ENCODE data around the gene DHRS12.
"Not testable (repeated sequence)": the region's sequence is repeated elsewhere in the genome, so short reads cannot be mapped to it uniquely, and the experiment has no call there.

Gene DHRS12

GRCh38 chr13:51837016-51837415, 33.1 kb upstream of the DHRS12 start:
- Histone ChIP-seq H3K4me3 (ENCODE audit: low read length) (no peak overlapping the region), H3K9me3 (ENCODE audit: low read length) (no peaks in the 10 kb centered on the region), H3K27me3 (ENCODE audit: insufficient read depth, low read length) (no peaks in the 10 kb centered on the region), H3K4me1 (ENCODE audit: insufficient read depth, low read length) (no peaks in the 10 kb centered on the region), H2AFZ (ENCODE audit: low read depth, low read length) (no peak overlapping the region), H3K36me3 (ENCODE audit: insufficient read depth, low read length) (no peaks in the 10 kb centered on the region)

GRCh38 chr13:51834581-51835171, 30.7 kb upstream of the DHRS12 start:
- Histone ChIP-seq H3K4me1 (ENCODE audit: insufficient read depth, low read length) (no peaks in the 10 kb centered on the region), H3K36me3 (ENCODE audit: insufficient read depth, low read length) (no peaks in the 10 kb centered on the region), H2AFZ (ENCODE audit: low read depth, low read length) (no peak overlapping the region), H3K4me3 (ENCODE audit: low read length) (no peak overlapping the region), H3K9me3 (ENCODE audit: low read length) (no peaks in the 10 kb centered on the region), H3K27me3 (ENCODE audit: insufficient read depth, low read length) (no peaks in the 10 kb centered on the region)

DNA sequence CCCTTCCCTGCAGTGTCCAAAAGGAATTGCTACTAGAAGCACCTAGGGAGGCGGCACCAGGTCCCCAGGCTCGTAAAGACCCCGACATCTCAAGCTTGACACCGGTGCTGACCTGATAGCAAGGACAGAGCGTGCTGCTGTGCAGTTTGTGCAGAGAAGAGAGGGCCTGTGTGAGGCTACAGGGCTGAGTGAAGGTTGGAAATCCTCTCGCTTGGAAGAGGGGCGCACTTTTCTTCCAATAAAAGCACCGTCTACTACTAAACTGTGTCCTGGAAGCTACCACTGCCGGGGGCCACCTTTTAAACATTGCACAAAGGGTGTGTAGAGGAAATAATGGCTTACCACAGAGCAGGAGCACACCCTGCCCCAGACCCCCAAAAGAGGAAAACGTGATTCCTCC, 30.0 kb upstream of the DHRS12 start:
- Histone ChIP-seq H3K4me1 (ENCODE audit: insufficient read depth, low read length) (no peaks in the 10 kb centered on the region), H3K4me3 (ENCODE audit: low read length) (no peak overlapping the region), H3K36me3 (ENCODE audit: insufficient read depth, low read length) (no peaks in the 10 kb centered on the region), H3K27me3 (ENCODE audit: insufficient read depth, low read length) (no peaks in the 10 kb centered on the region), H2AFZ (ENCODE audit: low read depth, low read length) (no peak overlapping the region), H3K9me3 (ENCODE audit: low read length) (no peaks in the 10 kb centered on the region)

- H3K9me3 ChIP-seq (ENCODE audit: low read length): no peaks in the 10 kb centered on the region
- no peaks in the 10 kb centered on the region for H3K4me1 ChIP-seq (ENCODE audit: insufficient read depth, low read length)
- H3K36me3 ChIP-seq (ENCODE audit: insufficient read depth, low read length): no peaks in the 10 kb centered on the region
- no peak overlapping the region for H2AFZ ChIP-seq (ENCODE audit: low read depth, low read length)
- peaks cover 7% of the 10 kb centered on the region for H3K27me3 ChIP-seq (ENCODE audit: insufficient read depth, low read length)
- no peak overlapping the region for H3K4me3 ChIP-seq (ENCODE audit: low read length)
Measured at GRCh38 chr13:51832471-51833152, 28.6 kb upstream of the DHRS12 start.

DNA sequence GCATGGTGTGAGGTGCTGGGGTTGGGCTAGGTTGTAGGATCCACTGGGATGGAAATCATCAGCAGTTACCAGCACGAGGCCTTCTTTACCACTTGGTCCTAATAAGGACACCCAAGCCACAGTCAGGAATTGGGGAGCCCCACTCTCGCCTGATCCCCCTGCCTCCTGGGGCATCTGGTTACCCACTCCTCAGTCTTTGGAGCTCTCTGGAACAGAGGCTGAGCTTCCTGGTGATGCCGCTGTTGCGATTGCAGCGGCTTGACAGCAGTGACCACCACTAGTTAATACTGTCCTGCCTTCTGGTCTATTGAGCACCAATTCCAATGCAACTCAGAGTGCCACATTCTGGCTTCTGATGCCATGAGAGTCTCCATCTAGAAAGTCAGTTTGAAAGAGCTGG, 27.6 kb upstream of the DHRS12 start:
- H3K27me3 ChIP-seq (ENCODE audit: insufficient read depth, low read length): peaks cover 13% of the 10 kb centered on the region

GRCh38 chr13:51829568-51829899, 25.6 kb upstream of the DHRS12 start:
- no peaks in the 10 kb centered on the region for H3K4me1 ChIP-seq (ENCODE audit: insufficient read depth, low read length)
- H3K9me3 ChIP-seq (ENCODE audit: low read length): no peaks in the 10 kb centered on the region
- H3K4me3 ChIP-seq (ENCODE audit: low read length): no peak overlapping the region
- H2AFZ ChIP-seq (ENCODE audit: low read depth, low read length): no peak overlapping the region
- H3K27me3 ChIP-seq (ENCODE audit: insufficient read depth, low read length): peaks cover 13% of the 10 kb centered on the region
- no peaks in the 10 kb centered on the region for H3K36me3 ChIP-seq (ENCODE audit: insufficient read depth, low read length)

More for the DNA sequence above, 27.6 kb upstream of the DHRS12 start:
- Histone ChIP-seq H3K4me3 (ENCODE audit: low read length) (no peak overlapping the region), H3K36me3 (ENCODE audit: insufficient read depth, low read length) (no peaks in the 10 kb centered on the region), H2AFZ (ENCODE audit: low read depth, low read length) (no peak overlapping the region), H3K9me3 (ENCODE audit: low read length) (no peaks in the 10 kb centered on the region), H3K4me1 (ENCODE audit: insufficient read depth, low read length) (no peaks in the 10 kb centered on the region)

DNA sequence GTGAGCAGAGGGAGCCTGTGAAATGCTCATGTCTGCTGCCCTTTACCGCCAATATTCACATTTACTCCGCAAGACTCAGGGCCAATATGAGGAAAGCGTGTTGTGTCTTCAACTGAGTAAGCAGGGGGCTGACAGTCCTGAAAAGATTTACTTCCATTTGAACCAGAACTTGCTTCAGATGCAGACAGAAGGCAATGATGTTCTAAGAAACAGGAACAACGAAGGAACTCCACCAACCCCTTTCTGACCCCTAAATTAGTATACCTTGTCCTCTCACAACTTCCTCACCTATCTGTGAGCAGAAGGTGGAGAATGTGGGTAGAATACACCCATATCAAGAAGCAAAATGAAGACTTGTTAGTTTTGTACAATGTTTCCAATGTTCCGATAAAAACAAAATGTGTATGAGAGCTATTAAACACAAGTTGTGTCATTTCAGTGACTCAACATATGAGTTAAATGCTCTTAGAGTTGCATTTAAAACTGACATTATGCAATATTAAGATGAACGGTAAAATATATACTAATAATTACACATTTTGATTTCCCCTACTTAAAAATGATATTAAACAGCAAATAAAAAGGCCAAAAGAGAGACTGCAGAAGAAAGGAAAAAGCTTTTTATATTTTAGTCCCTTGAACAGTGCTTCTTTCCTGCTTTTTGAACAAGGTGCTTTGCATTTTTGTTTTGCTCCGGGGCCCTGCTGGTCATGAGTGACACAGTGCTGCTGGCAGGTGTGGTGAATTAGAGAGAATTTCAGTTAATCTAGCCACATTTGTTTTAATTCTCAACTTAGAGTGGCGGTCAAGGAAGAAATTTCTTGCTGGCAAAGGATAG, 25.0 kb upstream of the DHRS12 start:
- no peaks in the 10 kb centered on the region for H3K4me1 ChIP-seq (ENCODE audit: insufficient read depth, low read length)
- H3K4me3 ChIP-seq (ENCODE audit: low read length): no peak overlapping the region
- no peak overlapping the region for H2AFZ ChIP-seq (ENCODE audit: low read depth, low read length)
- H3K9me3 ChIP-seq (ENCODE audit: low read length): no peaks in the 10 kb centered on the region
- H3K36me3 ChIP-seq (ENCODE audit: insufficient read depth, low read length): no peaks in the 10 kb centered on the region
- H3K27me3 ChIP-seq (ENCODE audit: insufficient read depth, low read length): peaks cover 13% of the 10 kb centered on the region

- Histone ChIP-seq H3K9me3 (ENCODE audit: low read length) (no peaks in the 10 kb centered on the region), H3K27me3 (ENCODE audit: insufficient read depth, low read length) (peaks cover 13% of the 10 kb centered on the region), H3K4me3 (ENCODE audit: low read length) (no peak overlapping the region), H2AFZ (ENCODE audit: low read depth, low read length) (no peak overlapping the region), H3K36me3 (ENCODE audit: insufficient read depth, low read length) (no peaks in the 10 kb centered on the region), H3K4me1 (ENCODE audit: insufficient read depth, low read length) (no peaks in the 10 kb centered on the region)
Measured at GRCh38 chr13:51827254-51827653, 23.3 kb upstream of the DHRS12 start.

- Histone ChIP-seq H2AFZ (ENCODE audit: low read depth, low read length) (no peak overlapping the region), H3K27me3 (ENCODE audit: insufficient read depth, low read length) (peaks cover 13% of the 10 kb centered on the region), H3K4me1 (ENCODE audit: insufficient read depth, low read length) (no peaks in the 10 kb centered on the region), H3K36me3 (ENCODE audit: insufficient read depth, low read length) (no peaks in the 10 kb centered on the region), H3K4me3 (ENCODE audit: low read length) (no peak overlapping the region), H3K9me3 (ENCODE audit: low read length) (no peaks in the 10 kb centered on the region)
Measured at GRCh38 chr13:51826606-51827005, 22.6 kb upstream of the DHRS12 start.

GRCh38 chr13:51825681-51826254, 21.8 kb upstream of the DHRS12 start:
- Histone ChIP-seq H3K27me3 (ENCODE audit: insufficient read depth, low read length) (peaks cover 13% of the 10 kb centered on the region), H3K4me3 (ENCODE audit: low read length) (no peak overlapping the region), H3K9me3 (ENCODE audit: low read length) (no peaks in the 10 kb centered on the region), H3K36me3 (ENCODE audit: insufficient read depth, low read length) (no peaks in the 10 kb centered on the region), H3K4me1 (ENCODE audit: insufficient read depth, low read length) (no peaks in the 10 kb centered on the region), H2AFZ (ENCODE audit: low read depth, low read length) (no peak overlapping the region)

- peaks cover 16% of the 10 kb centered on the region for H3K27me3 ChIP-seq (ENCODE audit: insufficient read depth, low read length)
- no peaks in the 10 kb centered on the region for H3K4me1 ChIP-seq (ENCODE audit: insufficient read depth, low read length)
- no peak overlapping the region for H2AFZ ChIP-seq (ENCODE audit: low read depth, low read length)
- no peaks in the 10 kb centered on the region for H3K36me3 ChIP-seq (ENCODE audit: insufficient read depth, low read length)
- no peaks in the 10 kb centered on the region for H3K9me3 ChIP-seq (ENCODE audit: low read length)
- H3K4me3 ChIP-seq (ENCODE audit: low read length): no peak overlapping the region
Measured at GRCh38 chr13:51825165-51825592, 21.2 kb upstream of the DHRS12 start.

DNA sequence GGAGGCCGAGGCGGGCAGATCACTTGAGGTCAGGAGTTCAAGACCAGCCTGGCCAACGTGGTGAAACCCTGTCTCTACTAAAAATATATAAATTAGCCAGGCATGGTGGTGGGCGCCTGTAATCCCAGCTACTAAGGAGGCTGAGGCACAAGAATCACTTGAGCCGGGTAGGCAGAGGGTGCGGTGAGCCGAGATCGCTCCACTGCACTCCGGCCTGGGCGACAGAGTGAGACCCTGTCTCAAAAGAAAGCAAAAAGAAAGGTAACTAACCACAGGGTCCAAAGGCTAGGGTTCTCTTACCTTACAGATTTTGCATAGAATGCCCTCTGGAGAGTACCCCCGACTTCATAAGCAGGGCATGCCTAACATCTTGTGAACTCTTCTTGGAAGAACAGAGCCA, 20.7 kb upstream of the DHRS12 start:
- not testable (repeated sequence) for H3K36me3 ChIP-seq (ENCODE audit: insufficient read depth, low read length); H3K9me3 ChIP-seq (ENCODE audit: low read length); H3K4me3 ChIP-seq (ENCODE audit: low read length); H2AFZ ChIP-seq (ENCODE audit: low read depth, low read length); H3K4me1 ChIP-seq (ENCODE audit: insufficient read depth, low read length)
- peaks cover 17% of the 10 kb centered on the region for H3K27me3 ChIP-seq (ENCODE audit: insufficient read depth, low read length)

DNA sequence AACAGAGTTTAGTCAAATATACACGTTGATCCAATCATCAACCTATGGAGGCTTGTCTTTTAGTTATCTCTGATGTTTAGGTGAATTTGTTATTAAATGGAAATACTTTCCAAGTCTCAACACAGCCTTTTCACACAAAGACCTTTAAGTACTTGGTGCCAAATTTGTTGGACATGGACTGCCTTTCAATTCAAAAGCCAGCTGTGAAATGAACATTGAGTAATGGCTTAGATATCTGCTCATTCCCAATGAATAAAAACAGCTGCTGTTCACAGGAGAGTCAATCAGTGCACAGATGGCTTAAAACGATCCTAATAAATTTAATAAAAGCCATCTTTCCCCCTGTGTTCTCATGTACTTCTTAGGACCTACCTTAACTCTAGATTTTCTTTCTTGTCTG, 19.9 kb upstream of the DHRS12 start:
- H3K4me1 ChIP-seq (ENCODE audit: insufficient read depth, low read length): no peaks in the 10 kb centered on the region
- H3K27me3 ChIP-seq (ENCODE audit: insufficient read depth, low read length): peaks cover 23% of the 10 kb centered on the region
- H3K9me3 ChIP-seq (ENCODE audit: low read length): no peaks in the 10 kb centered on the region

More for the DNA sequence above, 19.9 kb upstream of the DHRS12 start:
- Histone ChIP-seq H3K4me3 (ENCODE audit: low read length) (no peak overlapping the region), H2AFZ (ENCODE audit: low read depth, low read length) (no peak overlapping the region), H3K36me3 (ENCODE audit: insufficient read depth, low read length) (no peaks in the 10 kb centered on the region)
